Caco-2 (cell line): ENCODE data around the gene IGFL1. TPM values are rescaled to one million over a fixed set of nuclear protein-coding genes. Genes with fewer than 3 reads are reported as not detected.
"Not testable (repeated sequence)": the region's sequence is repeated elsewhere in the genome, so short reads cannot be mapped to it uniquely, and the experiment has no call there.

Experiments
- BruUV-seq: library from RNA; stranded (reverse); fragments of 400-500 nt; replicated peaks from 2 replicates; lab custom pipeline; 2021; lab: Mats Ljungman, UMichigan
- CTCF ChIA-PET: fragments of 300-600 bp; sonication (Branson Sonifier 250); formaldehyde crosslinking; loops from one replicate; lab custom pipeline; 2022; ENCODE audit warnings: antibody characterized with exemption; lab: Charles Lee
- POLR2A ChIA-PET: fragments of 300-600 bp; sonication (Branson Sonifier 250); formaldehyde crosslinking; loops from one replicate; lab custom pipeline; 2022; ENCODE audit warnings: antibody characterized with exemption; lab: Charles Lee
- DNase-seq, 2 experiments: peaks; one replicate each; pipeline versions ENCODE4 v3.0.0 to v3.0.0-alpha.2; 2020 to 2022
- H3K27me3 ChIP-seq: replicated peaks from 2 replicates; pipeline ENCODE4 v1.6.0; 2011; ENCODE audit warnings: low read length; ENCODE audit not compliant: control insufficient read depth, insufficient read depth
- H3K36me3 ChIP-seq: 2 replicates; pipeline ENCODE4 v1.5.1; 2011; ENCODE audit warnings: low read length; ENCODE audit not compliant: control insufficient read depth, insufficient read depth
- H3K4me1 ChIP-seq: fragments of 250-450 bp; sonication (Bioruptor Pico); 2 replicates; pipeline ENCODE4 v1.5.1; 2020; ENCODE audit warnings: mild to moderate bottlenecking
- H3K4me3 ChIP-seq: 2 replicates; pipeline ENCODE4 v1.5.1; 2011; ENCODE audit warnings: low read depth, mild to moderate bottlenecking, control low read depth, low read length
- H3K9me3 ChIP-seq: fragments of 250-450 bp; sonication (Bioruptor Pico); 2 replicates; pipeline ENCODE4 v1.5.1; 2020; ENCODE audit warnings: mild to moderate bottlenecking, moderate library complexity
- H3K27ac Mint-ChIP-seq: one replicate; pipeline ENCODE4 v1.8.0; 2022; ENCODE audit warnings: mixed read lengths; ENCODE audit not compliant: unreplicated experiment
- H3K27me3 Mint-ChIP-seq: one replicate; pipeline ENCODE4 v1.8.0; 2022; ENCODE audit warnings: mixed read lengths; ENCODE audit not compliant: insufficient read depth, unreplicated experiment
- H3K36me3 Mint-ChIP-seq: one replicate; pipeline ENCODE4 v1.8.0; 2022; ENCODE audit warnings: mild to moderate bottlenecking, mixed read lengths; ENCODE audit not compliant: insufficient read depth, unreplicated experiment
- H3K4me1 Mint-ChIP-seq: one replicate; pipeline ENCODE4 v1.8.0; 2022; ENCODE audit warnings: low read depth, mixed read lengths; ENCODE audit not compliant: unreplicated experiment
- H3K4me3 Mint-ChIP-seq: one replicate; pipeline ENCODE4 v1.8.0; 2022; ENCODE audit warnings: mild to moderate bottlenecking, moderate library complexity, mixed read lengths; ENCODE audit not compliant: unreplicated experiment
- H3K9me3 Mint-ChIP-seq: one replicate; pipeline ENCODE4 v1.8.0; 2022; ENCODE audit warnings: mixed read lengths; ENCODE audit not compliant: unreplicated experiment
- CTCF ChIP-seq, 2 experiments: fragments of 200-600 bp in 1 of 2; IDR thresholded peaks; 1 replicate in 1 of 2; 2 replicates in 1 of 2; pipeline versions ENCODE4 v1.5.1 to v1.8.0; 2011 to 2022; ENCODE audit warnings: antibody characterized with exemption in 1 of 2, control low read depth in 1 of 2, inconsistent platforms in 1 of 2, low read depth in 1 of 2, low read length in 1 of 2, mild to moderate bottlenecking in 1 of 2, moderate library complexity in 1 of 2; ENCODE audit not compliant: insufficient read depth in 1 of 2, severe bottlenecking in 1 of 2, unreplicated experiment in 1 of 2
- intact Hi-C: fragments of 100-400 bp; cut with micrococcal nuclease; formaldehyde crosslinking; loops from one replicate; pipeline ENCODE4 v1.10.0; 2022; ENCODE audit not compliant: unreplicated experiment
- total RNA-seq: library from RNA; stranded (reverse); gene quantifications from 2 replicates; pipeline ENCODE4 v1.2.3, GENCODE V29; 2022

IGFL1 gene
- total RNA-seq, 1 experiment from 2014 or later, result not detected

- intact Hi-C loops, result no loop called here
- DNase-seq, result no peak
- Mint-ChIP-seq H3K4me3 (no peak overlapping the region), H3K36me3 (no peaks in the 10 kb centered on the region), H3K27ac (no peak overlapping the region), H3K9me3 (peaks cover 11% of the 10 kb centered on the region), H3K4me1 (peaks cover 16% of the 10 kb centered on the region), H3K27me3 (no peaks in the 10 kb centered on the region)
- peaks cover 12% of the 10 kb centered on the region for H3K4me1 ChIP-seq
- H3K36me3 ChIP-seq, result no peaks in the 10 kb centered on the region
- H3K4me3 ChIP-seq, result no peak overlapping the region
- no peaks in the 10 kb centered on the region for H3K27me3 ChIP-seq
- 0 out of 2 replicates have a peak, but pooled peaks cover 5% of the 10 kb centered on the region for H3K9me3 ChIP-seq
- ChIA-PET CTCF (no interaction called here), POLR2A (interaction anchor here (0.7 kb wide), 1 partner anchor 35 kb away, joined by 4 read pairs; no protein-coding TSS in a partner anchor)
- TF ChIP-seq CTCF (IDR thresholded peaks at IDR 0.05; ENCODE audit: insufficient read depth in 1 of 2, low read depth in 1 of 2, low read length in 1 of 2, severe bottlenecking in 1 of 2, unreplicated experiment in 1 of 2), result no peak
- BruUV-seq, result no TSS peak
These were observed 47.1 kb upstream of the IGFL1 start for GRCh38 chr19:46182476-46182875.

- Mint-ChIP-seq H3K9me3 (peaks cover 11% of the 10 kb centered on the region), H3K4me1 (peaks cover 17% of the 10 kb centered on the region)
- CTCF ChIA-PET, result interaction anchor here (0.5 kb wide), 1 partner anchor 353 kb away, joined by 6 read pairs; no protein-coding TSS in a partner anchor
- H3K4me3 Mint-ChIP-seq, H3K9me3 ChIP-seq, H3K4me3 ChIP-seq, DNase-seq, H3K36me3 ChIP-seq, POLR2A ChIA-PET, H3K27me3 Mint-ChIP-seq, H3K27me3 ChIP-seq, BruUV-seq, H3K27ac Mint-ChIP-seq, H3K36me3 Mint-ChIP-seq: not testable (repeated sequence)
- intact Hi-C loops, result loop anchor here (5.0 kb wide), 2 partner anchors 38 to 158 kb away; partner anchors contain the start of gene IGFL2
- H3K4me1 ChIP-seq, result peaks cover 10% of the 10 kb centered on the region
These were observed 44.5 kb upstream of the IGFL1 start for GRCh38 chr19:46184775-46185710.

GRCh38 chr19:46186101-46186716, 43.3 kb upstream of the IGFL1 start:
- BruUV-seq, result no TSS peak
- ChIA-PET POLR2A (no interaction called here), CTCF (no interaction called here)

More at GRCh38 chr19:46186101-46186716, 43.3 kb upstream of the IGFL1 start:
- no peak for DNase-seq
- Histone ChIP-seq H3K36me3 (no peaks in the 10 kb centered on the region), H3K27me3 (no peaks in the 10 kb centered on the region), H3K9me3 (0 out of 2 replicates have a peak, but pooled peaks cover 5% of the 10 kb centered on the region), H3K4me3 (no peak overlapping the region), H3K4me1 (peaks cover 10% of the 10 kb centered on the region)
- intact Hi-C loops, result loop anchor here (5.0 kb wide), 2 partner anchors 39 to 159 kb away; partner anchors contain the start of gene IGFL2
- no peak overlapping the region for H3K27ac Mint-ChIP-seq
- H3K27me3 Mint-ChIP-seq, result no peaks in the 10 kb centered on the region
- H3K4me3 Mint-ChIP-seq, result no peak overlapping the region
- peaks cover 11% of the 10 kb centered on the region for H3K9me3 Mint-ChIP-seq
- no peaks in the 10 kb centered on the region for H3K36me3 Mint-ChIP-seq
- no peak for TF ChIP-seq CTCF (IDR thresholded peaks at IDR 0.05; ENCODE audit: insufficient read depth in 1 of 2, low read depth in 1 of 2, low read length in 1 of 2, severe bottlenecking in 1 of 2, unreplicated experiment in 1 of 2)
- H3K4me1 Mint-ChIP-seq, result peaks cover 22% of the 10 kb centered on the region
